AG20443 (cell line): Measurements from ENCODE around the gene BCAP31.
"Not testable (repeated sequence)": the region's sequence is repeated elsewhere in the genome, so short reads cannot be mapped to it uniquely, and the experiment has no call there.

Source experiments
- DNase-seq: peaks from one replicate; pipeline ENCODE4 v3.0.0; 2012; ENCODE audit warnings: low spot score, mixed read lengths

Gene BCAP31

DNA sequence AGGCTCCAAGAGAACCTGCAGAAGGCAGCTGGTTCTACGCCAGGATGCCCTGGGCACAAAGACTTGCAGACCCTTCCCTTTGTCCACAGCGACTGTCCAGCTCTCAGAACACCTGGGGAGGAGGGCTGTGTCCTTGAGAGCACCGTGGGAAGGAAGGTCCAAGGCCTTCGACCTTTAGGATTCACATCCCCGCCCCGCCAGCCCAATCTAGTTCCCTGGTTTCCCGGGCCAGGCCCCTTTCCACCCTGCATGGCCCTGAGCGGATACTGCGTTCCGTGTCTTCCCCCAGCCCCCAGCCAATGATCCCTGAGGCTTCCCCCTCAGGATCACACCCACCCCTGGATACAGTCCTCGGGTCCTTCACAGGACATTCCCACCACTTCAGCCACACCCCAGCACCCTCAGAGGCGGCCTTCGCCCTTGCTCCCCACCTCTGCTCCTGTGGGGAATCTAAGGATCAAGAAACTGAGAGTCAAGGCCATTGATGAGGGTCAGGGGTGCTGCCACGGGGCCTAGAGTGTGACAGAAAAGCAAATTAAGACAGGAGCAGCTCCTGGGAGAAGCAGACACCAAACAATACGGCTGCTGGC lies 9.6 kb upstream of the BCAP31 start:
- no peak for DNase-seq

DNA sequence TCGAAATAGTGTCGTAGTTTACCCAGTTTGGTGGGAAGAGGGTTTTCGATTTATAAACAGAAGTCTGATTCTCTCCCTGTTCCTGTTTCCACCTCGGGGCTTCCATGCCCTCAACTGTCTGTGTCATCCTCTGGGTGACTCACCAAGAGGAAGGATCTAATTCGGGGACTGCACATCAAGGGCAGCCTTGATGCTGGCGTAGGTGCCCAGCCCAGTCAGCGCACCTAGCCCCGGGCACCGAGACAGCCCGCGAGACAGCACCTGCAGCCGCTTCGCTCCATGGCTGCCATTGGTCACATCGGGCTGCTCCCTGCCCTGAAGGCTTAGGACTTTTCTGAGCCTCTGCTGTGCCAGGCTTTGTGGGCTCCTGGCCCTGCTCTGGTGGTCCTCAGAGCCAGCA lies 8.2 kb upstream of the BCAP31 start:
- no peak for DNase-seq

DNA sequence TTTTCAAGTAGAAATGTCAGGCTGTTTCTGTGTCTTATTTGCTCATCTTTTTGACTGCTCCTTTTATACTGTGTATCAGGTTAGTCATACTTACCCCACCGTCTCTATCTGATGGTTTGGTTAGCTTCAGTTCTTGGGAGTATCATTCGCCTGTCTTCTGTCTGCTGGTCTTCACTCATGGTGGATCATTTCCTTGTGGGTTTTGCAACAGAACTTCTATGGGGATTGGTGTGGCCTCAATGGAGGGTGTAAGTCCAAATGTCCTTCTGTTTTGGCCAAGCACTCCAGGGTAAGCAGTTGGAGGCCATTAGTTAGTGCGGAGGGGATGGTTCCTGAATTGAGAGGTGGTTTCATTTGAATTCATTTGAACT lies 7.6 kb upstream of the BCAP31 start:
- no peak for DNase-seq

DNA sequence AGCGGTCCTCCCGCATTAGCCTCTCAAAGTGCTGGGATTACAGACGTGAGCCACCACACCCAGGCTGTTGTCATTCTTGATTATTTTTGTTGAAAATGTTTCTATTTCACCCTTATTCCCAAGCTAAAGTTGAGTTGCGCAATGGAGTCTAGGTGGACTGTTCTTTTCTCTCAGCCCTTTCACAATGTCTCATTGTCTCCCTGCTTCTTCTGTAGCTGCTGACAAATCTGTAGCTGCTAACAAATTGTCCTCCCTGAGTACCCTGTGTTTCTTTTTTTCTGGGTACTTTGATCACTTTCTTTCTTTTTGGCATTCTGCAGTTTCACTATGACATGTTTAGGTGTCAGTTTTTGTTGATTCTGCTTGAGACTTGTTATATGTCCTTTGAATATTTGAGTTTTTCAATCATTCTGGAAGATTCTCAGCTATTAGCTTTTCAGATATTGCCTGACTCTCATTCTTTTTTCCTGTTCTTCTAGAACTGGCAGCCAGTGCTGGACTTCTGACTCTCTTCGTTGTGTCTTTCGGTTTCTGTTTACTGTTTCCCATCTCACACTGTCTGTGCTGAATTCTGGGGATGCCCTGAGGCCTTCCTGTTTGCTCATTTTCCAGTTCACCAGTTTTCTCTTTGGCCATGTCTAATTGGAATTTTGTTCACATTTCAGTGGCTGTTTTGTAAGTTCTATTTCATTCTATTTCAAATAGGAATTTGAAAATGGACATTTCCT lies 7.1 kb upstream of the BCAP31 start:
- no peak for DNase-seq

DNA sequence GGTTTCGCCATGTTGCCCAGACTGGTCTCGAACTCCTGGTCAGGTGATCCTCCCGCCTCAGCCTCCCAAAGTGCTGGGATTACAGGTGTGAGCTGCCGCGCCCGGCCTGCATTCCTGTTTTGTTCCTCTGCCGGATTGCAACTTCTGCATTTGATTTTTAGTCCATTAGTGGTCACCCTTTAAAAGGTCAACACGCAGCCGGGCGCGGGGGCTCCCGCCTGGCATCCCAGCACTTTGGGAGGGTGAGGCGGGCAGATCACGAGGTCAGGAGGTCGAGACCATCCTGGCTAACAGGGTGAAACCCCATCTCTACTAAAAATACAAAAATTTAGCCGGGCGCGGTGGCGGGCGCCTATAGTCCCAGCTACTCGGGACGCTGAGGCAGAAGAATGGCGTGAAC lies 5.9 kb upstream of the BCAP31 start:
- not testable (repeated sequence) for DNase-seq

DNA sequence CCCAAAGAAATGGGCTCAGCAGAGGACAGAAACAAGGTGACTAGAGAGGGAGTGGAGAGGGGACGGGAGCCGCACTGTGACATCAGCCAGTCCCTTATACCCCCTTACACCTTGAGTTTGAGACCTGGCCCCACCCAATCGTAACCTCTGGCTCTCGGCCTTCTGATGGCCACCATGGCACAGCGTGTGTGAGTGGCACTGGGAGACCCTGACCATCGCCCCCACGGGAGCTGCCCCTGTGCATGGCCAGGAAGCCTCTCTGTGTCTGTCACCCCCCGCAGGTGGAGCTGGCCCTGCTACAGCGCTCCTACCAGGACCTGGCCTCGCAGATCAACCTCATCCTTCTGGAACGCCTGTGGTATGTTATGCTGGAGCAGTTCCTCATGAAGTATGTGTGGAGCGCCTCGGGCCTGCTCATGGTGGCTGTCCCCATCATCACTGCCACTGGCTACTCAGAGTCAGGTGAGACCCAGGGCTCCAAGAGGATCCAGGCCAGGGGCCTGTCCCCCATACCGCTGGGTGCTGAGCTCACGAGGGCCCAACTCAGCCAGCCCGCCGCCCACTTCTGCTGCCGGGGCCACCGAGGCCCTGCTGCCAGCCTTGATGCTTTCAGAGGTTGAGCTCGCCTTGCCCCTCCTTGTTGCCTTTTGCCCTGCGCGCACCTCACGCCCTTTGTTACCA lies 4.9 kb upstream of the BCAP31 start:
- no peak for DNase-seq

DNA sequence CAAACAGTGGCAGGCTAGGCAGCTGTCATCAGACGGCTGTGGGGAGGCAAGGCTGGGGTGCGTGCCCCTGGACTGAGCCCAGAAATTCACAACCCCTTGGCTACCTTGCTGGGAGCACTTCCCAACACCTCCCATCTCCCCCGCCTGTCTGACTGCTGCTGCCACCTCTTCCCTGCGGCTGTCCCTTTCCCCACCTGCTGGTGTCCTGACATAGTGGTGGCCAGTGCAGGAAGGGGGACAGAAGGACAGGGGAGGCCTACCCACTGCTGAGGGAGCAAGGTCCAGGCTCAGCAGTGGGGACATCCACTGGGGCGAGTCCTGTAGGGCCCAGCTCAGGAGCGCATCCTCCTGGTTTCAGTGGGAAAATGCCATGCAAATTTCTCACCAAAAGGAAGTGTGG lies 3.9 kb upstream of the BCAP31 start:
- DNase-seq, result no peak

DNA sequence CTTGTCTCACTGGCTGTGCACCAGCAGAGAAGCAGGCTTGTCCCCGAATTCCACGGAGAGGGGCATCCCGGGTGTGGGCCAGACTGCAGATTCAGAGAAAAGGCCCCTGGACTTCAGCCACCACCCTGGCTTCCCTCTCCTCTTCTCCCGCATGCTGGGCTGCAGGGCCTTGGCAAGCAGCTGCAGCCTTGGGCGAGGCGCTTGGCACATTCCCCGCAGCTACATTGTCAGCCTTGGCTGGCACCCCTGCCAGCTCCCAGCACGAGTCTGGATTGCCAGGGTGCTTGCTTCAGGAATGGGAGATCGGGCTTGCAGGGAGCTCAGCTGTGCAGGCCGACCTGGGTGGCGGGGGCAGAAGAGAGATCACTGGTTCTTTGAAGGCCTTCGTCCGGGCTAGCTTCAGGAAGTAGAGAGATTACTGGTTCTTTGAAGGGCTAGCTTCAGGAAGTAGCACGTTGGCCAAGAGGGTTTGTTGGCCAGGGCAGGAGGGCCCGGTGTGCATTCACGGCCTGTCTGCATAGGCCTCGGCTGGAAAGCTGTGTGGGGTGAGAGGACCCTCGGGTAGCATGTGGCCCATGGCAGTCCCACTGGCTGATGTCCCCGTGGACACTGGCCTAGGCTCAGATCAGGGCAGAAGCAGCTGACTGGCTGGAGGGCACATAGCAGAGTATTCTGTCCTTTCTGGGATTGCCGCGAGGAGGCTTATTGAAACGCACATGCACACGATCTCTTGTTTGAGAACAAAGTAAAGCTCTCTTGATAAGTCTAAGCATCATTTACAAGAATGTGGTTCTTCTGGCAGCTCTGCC lies 3.1 kb upstream of the BCAP31 start:
- DNase-seq, result peak; percentile 19

DNA sequence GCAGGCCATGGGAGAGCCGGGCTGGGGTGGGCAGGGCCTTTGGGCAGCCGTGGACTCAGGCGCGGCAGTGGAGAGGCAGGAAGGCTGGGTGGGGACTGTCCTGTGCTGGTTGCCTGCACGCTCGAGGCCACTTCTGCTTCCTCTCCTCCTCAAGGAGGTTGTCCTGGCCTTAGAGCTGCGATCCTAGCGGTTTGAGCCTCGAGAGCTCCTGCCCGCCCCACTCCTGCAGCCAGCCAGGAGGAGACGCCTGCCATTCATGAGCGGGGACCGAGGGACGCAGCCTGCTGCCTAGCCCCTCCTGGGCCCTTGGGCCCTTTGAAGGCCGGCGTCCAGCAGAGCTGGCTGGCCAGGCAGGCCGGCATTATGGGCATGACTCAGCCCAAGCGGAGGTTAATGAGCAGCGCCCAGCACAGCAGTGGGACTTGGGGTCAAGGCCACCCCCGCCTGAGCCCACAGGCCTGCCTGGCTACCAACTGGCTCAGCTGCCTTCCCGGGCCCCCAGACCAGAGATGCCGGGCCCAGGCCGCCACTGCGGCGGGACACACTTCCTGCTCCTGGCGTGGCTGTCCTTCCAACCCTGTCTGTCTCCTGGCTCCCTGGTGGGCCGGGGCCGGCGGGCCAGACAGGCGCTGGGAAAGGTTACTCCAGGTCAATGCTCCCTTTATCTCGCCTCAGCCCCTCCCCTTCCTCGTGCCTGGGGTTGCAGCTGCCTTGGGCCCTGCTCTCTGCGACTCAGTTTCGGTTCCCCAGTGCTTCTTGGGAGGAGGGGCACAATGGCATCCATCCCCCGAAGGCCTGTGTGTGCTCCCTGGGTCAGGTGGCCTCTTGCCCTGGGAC lies 2.3 kb upstream of the BCAP31 start:
- peak; percentile 50 for DNase-seq

DNA sequence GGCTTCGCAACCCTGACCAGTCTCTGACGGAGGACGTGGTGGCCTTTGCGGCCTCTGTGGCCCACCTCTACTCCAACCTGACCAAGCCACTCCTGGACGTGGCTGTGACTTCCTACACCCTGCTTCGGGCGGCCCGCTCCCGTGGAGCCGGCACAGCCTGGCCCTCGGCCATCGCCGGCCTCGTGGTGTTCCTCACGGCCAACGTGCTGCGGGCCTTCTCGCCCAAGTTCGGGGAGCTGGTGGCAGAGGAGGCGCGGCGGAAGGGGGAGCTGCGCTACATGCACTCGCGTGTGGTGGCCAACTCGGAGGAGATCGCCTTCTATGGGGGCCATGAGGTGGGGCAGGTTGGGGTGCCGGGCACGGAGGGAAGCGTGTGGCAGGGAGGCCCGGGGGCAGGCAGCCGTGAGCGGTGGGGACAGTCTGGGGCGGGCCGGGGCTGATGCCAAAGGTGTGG lies 1.7 kb upstream of the BCAP31 start:
- no peak for DNase-seq

DNA sequence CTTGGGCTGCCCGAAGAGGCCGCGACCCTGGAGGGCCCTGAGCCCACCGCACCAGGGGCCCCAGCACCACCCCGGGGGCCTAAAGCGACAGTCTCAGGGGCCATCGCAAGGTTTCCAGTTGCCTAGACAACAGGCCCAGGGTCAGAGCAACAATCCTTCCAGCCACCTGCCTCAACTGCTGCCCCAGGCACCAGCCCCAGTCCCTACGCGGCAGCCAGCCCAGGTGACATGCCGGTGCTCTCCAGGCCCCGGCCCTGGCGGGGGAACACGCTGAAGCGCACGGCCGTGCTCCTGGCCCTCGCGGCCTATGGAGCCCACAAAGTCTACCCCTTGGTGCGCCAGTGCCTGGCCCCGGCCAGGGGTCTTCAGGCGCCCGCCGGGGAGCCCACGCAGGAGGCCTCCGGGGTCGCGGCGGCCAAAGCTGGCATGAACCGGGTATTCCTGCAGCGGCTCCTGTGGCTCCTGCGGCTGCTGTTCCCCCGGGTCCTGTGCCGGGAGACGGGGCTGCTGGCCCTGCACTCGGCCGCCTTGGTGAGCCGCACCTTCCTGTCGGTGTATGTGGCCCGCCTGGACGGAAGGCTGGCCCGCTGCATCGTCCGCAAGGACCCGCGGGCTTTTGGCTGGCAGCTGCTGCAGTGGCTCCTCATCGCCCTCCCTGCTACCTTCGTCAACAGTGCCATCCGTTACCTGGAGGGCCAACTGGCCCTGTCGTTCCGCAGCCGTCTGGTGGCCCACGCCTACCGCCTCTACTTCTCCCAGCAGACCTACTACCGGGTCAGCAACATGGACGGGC lies 1.0 kb upstream of the BCAP31 start:
- no peak for DNase-seq

DNA sequence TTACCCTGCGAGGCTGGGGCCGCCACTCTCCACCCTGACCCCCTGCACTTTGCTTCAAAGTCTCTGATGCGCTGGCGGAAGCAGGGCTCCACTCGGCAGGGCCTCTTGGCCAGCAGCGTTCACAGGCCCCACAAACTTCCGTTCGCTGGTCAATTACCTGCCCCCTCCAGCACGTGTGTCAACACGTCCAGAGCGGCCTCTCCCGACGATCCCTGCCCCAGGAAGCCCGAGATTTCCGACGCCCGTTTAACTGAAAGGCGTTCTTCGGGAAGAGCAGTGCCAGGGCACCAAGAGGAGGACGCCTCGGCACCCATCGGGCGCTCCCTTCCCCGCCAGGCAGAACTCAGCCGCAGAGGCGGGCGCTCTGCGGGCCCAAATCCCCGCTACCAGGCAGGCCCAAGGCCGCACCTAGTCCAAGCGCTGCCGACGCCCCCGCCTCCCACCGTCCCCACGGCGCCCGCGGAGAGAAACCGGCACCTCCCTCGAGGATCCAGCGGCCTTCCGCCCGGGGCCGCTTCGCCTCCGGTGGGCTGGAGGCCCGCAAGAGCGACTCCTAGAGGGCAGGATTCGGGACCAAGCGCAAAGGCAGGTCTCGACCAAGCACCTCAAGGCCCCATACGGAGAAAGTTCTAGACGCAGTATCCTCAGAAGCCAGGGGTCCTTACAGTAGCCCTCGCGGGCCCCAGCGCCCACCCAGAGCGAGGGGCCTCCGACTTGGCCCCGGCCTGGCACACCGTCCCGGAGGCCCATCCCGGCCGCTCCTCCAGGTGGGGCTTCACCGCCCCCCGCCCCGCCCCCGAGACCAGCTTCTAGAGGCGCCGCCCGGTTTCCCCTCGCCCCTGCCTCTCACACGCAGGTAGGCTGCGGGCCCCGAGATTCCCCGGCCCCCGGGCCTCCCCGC lies 586 bp downstream of the BCAP31 start:
- peak; percentile 42 for DNase-seq

DNA sequence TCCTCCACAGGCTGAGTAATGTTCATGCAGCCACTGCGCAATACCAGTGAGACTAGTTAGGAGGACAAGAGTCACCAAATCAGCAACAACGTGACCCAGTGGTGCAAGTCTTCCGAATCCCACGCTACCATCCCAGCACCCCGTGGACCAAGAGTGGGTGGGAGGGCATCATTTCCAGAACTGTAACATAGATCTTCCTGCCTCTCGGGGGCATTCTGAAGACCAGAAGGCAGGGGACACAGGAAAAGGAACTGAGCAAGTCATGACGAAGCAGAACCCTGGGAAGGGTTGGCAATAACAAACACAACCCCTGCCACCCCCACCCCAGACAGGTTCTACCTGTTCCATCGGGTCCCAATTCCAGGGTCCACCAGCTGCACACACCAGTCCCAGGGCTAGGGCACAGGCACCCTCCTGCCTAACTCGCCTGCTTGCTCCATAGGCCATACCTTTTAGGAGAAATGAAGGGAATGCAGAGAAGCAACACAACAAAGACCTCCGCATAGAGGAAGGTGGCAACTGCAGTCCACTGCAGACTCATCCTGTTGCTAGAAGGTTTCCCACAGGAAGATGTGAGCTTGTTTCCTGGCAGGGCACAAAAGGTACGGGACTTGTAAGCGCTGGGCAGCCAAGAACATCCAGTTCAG lies 1.4 kb downstream of the BCAP31 start:
- DNase-seq, result no peak

DNA sequence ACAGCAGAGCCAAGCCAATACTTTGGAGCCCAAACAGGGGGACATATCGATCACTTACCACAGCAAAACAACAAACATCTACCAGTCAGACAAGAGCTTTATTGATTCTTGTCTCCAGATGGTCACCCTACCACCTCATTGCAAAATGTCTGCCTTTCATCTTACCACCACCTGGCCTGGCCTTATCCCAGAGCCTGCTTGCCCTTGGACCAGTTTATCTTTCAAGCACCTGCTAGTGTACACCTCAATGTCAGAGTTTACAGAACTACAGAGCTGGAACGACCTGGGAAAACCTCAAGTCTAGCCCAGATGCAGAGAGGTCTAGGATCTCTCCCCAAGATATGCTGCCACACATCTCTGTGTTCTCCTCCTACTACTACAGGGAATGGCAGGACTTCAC lies 4.5 kb downstream of the BCAP31 start:
- DNase-seq, result no peak

DNA sequence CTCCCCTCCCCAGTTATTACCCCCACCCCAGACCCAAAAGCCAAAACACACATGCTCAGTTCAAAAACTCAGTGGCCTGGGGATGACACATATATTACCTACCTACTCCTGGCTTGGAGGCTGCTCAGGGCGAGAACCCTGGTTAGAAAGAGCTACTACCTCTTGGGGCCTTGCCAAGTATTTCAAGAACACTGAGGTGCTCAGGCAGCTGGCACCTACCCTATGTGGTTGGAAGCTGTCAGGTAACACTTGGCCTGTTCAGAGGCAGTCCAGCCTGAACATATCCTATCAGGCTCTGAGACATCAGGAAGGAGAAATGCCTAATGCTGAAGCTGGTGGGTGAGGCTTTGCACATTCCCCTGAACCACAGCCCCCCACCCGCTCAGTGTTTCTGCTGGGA lies 4.9 kb downstream of the BCAP31 start:
- DNase-seq, result no peak

DNA sequence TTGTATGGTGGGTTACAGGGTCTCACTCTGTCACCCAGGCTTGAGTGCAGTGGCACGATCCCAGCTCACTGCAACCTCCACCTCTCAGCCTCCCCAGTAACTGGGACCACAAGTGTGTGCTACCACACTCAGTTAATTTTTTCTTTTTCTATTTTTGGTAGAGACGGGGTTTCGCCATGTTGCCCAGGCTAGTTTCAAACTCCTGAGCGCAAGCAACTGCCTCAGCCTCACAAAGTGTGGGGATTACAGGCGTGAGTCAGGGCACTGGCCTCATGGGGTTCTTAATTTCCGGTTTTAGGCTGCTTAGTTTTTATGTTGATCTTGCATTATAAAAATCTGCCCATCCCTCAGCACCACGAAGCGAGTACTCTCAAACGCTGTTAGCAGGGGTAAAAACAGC lies 6.7 kb downstream of the BCAP31 start:
- DNase-seq, result no peak

DNA sequence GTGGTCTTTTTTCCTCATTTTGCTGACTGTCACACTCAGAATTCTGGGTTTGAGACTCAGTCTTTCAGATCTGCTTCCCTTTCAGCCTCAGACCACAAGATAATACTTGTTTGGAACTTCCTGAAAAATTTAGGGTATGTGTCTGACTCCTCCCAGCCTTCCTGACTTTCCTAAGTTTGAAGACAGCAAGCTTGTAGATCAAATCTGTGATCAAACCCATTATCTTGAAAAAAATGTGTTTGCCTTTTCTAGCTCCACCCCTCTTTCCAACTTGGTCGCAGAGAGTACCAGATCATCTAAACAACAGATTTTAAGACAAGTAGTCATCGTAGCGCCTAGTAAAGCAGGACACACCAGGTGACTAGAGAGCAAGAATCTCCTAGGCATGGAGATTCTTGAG lies 9.9 kb downstream of the BCAP31 start:
- DNase-seq, result no peak

DNA sequence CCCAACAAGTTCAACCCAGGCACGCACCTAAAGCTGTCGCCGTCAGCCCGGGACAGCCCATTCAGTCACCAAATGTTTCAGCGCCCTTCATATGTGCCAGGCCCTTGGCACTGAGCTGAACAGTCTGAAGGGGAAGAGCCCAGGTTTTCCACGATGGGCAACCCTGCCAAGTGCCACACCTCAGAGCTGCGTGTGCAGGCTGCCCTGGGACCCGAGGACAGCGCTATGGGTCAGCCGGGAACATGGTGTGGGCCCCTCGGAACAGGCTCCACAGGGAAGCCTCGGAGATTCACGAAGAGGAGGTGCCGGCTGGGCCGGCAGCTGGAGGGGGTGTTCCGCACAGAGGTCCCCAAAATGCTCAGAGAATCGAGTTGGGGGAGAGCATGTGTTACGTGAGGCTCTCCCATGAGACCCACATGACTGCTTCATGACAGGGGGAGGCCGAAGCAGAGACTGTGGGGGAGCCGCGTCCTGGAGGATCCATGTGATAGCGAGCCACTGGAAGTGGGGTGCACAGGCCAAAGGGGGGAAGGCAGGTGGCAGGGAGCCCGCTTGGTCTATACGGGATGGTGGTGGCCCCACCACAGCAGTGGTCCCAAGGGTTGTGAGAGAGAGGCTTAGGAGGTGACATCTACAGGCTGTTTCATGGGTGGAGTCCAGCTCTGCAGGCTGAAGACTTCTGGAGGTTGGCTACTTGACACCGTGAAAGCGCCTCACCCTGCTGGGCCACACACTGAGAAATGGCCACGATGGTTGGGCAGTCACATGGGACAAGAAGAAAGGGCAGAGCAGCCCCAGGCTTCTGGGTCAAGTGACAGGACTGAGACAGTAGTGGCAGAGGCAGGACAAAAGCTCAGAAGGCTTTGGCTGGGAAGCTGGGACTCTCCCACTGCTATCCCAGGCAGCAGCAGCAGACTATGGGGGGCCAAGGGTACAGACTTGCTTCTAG lies 14.2 kb downstream of the BCAP31 start:
- no peak for DNase-seq
